Tibial nerve (tissue), 4 donors: ENCODE results near the gene LSM2.

Source experiments
- EP300 ChIP-seq, 2 donors: sonication (generic); formaldehyde crosslinking; IDR thresholded peaks; one replicate each; pipeline ENCODE4 v1.6.1; 2017; ENCODE audit warnings: antibody characterized with exemption in 2 of 2, mild to moderate bottlenecking in 1 of 2
- TF ChIP-seq, protein P1 (sequence below), 5 experiments: fragments of 200-600 bp in 3 of 5; fragments of 450-650 bp in 2 of 5; sonication (generic) in 3 of 5; IDR thresholded peaks; one replicate each; pipeline ENCODE4 v1.5.1; 2016 to 2019; ENCODE audit warnings: antibody characterized with exemption in 5 of 5, mild to moderate bottlenecking in 3 of 5, moderate library complexity in 2 of 5

DNA sequence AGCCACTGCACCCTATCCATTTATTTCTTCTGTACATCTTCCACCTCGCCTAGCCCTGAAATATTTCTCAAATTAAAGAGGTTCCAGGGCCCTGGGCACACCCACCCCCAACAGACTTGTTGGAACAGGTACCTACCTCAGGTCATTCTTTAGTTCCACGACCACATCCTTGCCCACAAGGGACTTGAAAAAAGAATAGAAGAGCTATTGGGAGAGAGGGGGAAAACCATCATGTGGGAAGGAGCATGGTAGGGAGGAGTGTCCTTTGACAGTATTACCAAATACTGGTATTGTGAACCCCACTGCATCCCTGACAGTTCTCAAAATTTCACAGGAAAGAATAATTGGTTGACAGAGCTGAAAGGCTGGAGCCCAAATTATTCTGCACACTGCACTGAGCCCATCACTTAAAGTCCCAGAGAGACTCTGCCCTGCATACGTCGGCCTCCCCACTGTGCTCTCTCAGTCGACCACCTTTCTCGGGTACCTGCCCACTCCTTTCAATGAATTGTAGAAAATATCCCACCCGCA is 762 bp downstream of the LSM2 start:
- TF ChIP-seq, protein P1, sequence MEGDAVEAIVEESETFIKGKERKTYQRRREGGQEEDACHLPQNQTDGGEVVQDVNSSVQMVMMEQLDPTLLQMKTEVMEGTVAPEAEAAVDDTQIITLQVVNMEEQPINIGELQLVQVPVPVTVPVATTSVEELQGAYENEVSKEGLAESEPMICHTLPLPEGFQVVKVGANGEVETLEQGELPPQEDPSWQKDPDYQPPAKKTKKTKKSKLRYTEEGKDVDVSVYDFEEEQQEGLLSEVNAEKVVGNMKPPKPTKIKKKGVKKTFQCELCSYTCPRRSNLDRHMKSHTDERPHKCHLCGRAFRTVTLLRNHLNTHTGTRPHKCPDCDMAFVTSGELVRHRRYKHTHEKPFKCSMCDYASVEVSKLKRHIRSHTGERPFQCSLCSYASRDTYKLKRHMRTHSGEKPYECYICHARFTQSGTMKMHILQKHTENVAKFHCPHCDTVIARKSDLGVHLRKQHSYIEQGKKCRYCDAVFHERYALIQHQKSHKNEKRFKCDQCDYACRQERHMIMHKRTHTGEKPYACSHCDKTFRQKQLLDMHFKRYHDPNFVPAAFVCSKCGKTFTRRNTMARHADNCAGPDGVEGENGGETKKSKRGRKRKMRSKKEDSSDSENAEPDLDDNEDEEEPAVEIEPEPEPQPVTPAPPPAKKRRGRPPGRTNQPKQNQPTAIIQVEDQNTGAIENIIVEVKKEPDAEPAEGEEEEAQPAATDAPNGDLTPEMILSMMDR (IDR thresholded peaks at IDR 0.05) = no peak
- no peak for TF ChIP-seq EP300 (IDR thresholded peaks at IDR 0.05)
